H1 (cell line): ENCODE results near the gene TIMM23. TPM values are rescaled to one million over a fixed set of nuclear protein-coding genes. Genes with fewer than 3 reads are reported as not detected.

ENCODE experiments used
- CTCF ChIA-PET: fragments of 300-600 bp; sonication (Branson Sonifier 250); formaldehyde crosslinking; loops from one replicate; lab custom pipeline; 2021; ENCODE audit not compliant: partially characterized antibody; lab: Charles Lee
- POLR2A ChIA-PET: fragments of 300-600 bp; sonication (Branson Sonifier 250); formaldehyde crosslinking; loops from one replicate; lab custom pipeline; 2021; ENCODE audit warnings: inconsistent platforms; ENCODE audit not compliant: partially characterized antibody; lab: Charles Lee
- DNase-seq, 2 experiments: peaks; one replicate each; pipeline versions ENCODE4 v3.0.0 to v3.0.0-alpha.2; 2010 to 2022; ENCODE audit warnings: low spot score in 2 of 2, low read depth in 1 of 2, mixed read lengths in 1 of 2
- FAIRE-seq: peaks from 2 replicates; lab custom pipeline; 2011; peaks lifted over from hg19 to GRCh38; lab: Jason Lieb, UNC
- H2AFZ ChIP-seq: 2 replicates; pipeline ENCODE4 v1.8.1; 2012; ENCODE audit warnings: low read length, inconsistent platforms
- H2AK5ac ChIP-seq: 2 replicates; pipeline ENCODE4 v1.6.1; 2013; ENCODE audit warnings: low read depth, low read length
- H2BK120ac ChIP-seq: replicated peaks from 2 replicates; pipeline ENCODE3; 2013; ENCODE audit warnings: low read depth, low read length, inconsistent platforms
- H2BK12ac ChIP-seq: 2 replicates; pipeline ENCODE4 v1.6.1; 2013; ENCODE audit warnings: low read depth, low read length
- H2BK15ac ChIP-seq: 2 replicates; pipeline ENCODE4 v1.6.1; 2013; ENCODE audit warnings: low read length
- H2BK20ac ChIP-seq: 2 replicates; pipeline ENCODE4 v1.6.1; 2013; ENCODE audit warnings: low read length
- H2BK5ac ChIP-seq: 2 replicates; pipeline ENCODE4 v1.6.1; 2013; ENCODE audit warnings: low read depth, low read length
- H3K14ac ChIP-seq: 2 replicates; pipeline ENCODE4 v1.6.1; 2013; ENCODE audit warnings: inconsistent platforms; ENCODE audit not compliant: insufficient read length
- H3K18ac ChIP-seq: 2 replicates; pipeline ENCODE4 v1.6.1; 2013; ENCODE audit warnings: low read length; ENCODE audit errors: extremely low read depth
- H3K23ac ChIP-seq: 2 replicates; pipeline ENCODE4 v1.6.1; 2013; ENCODE audit warnings: inconsistent platforms; ENCODE audit not compliant: insufficient read length
- H3K23me2 ChIP-seq: 2 replicates; pipeline ENCODE4 v1.6.1; 2013; ENCODE audit warnings: low read depth, low read length
- H3K27ac ChIP-seq: 2 replicates; pipeline ENCODE4 v1.6.1; 2011; ENCODE audit warnings: low read depth, low read length, inconsistent platforms
- H3K27me3 ChIP-seq, 4 experiments: replicated peaks in 1 of 4; 1 replicate in 1 of 4; 2 replicates in 3 of 4; pipeline versions ENCODE4 v1.6.1 to v1.8.1; 2011 to 2013; ENCODE audit warnings: low read length in 3 of 4, mild to moderate bottlenecking in 3 of 4, inconsistent platforms in 2 of 4, mixed read lengths in 2 of 4, moderate library complexity in 1 of 4; ENCODE audit not compliant: control insufficient read depth in 3 of 4, insufficient read depth in 3 of 4; ENCODE audit errors: extremely low read depth in 1 of 4
- H3K36me3 ChIP-seq, 4 experiments: 2 replicates each; pipeline versions ENCODE4 v1.6.1 to v1.8.1; 2011 to 2013; ENCODE audit warnings: mild to moderate bottlenecking in 4 of 4, low read length in 3 of 4, moderate library complexity in 2 of 4, control low read depth in 1 of 4, inconsistent platforms in 1 of 4; ENCODE audit not compliant: insufficient read depth in 4 of 4, control insufficient read depth in 2 of 4
- H3K4ac ChIP-seq: replicated peaks from 2 replicates; pipeline ENCODE3; 2013; ENCODE audit warnings: low read length, low read depth, mixed read lengths, inconsistent platforms; ENCODE audit not compliant: insufficient read length
- H3K4me1 ChIP-seq, 4 experiments: replicated peaks in 1 of 4; 1 replicate in 1 of 4; 2 replicates in 3 of 4; pipeline versions ENCODE4 v1.6.1 to v1.8.1; 2011 to 2013; ENCODE audit warnings: low read length in 3 of 4, inconsistent platforms in 2 of 4, mixed read lengths in 1 of 4; ENCODE audit not compliant: insufficient read depth in 4 of 4, control insufficient read depth in 3 of 4
- H3K4me2 ChIP-seq, 2 experiments: 2 replicates each; pipeline versions ENCODE4 v1.6.1 to v1.8.1; 2011 to 2013; ENCODE audit warnings: low read depth in 2 of 2, low read length in 2 of 2, control low read depth in 1 of 2, inconsistent platforms in 1 of 2, mild to moderate bottlenecking in 1 of 2; ENCODE audit not compliant: insufficient read depth in 1 of 2
- H3K4me3 ChIP-seq, 4 experiments: fragments of 200-600, 300-600 bp in 1 of 4; sonication (generic), shearing (Covaris generic), sonication (Bioruptor Twin) in 1 of 4; 2 replicates each; pipeline versions ENCODE4 v1.5.1 to v1.8.1; 2011 to 2016; ENCODE audit warnings: low read length in 4 of 4, low read depth in 3 of 4, control low read depth in 2 of 4, inconsistent platforms in 2 of 4, mild to moderate bottlenecking in 2 of 4, mixed read lengths in 1 of 4, moderate library complexity in 1 of 4; ENCODE audit not compliant: insufficient read depth in 2 of 4; ENCODE audit errors: extremely low read depth in 1 of 4
- H3K56ac ChIP-seq: replicated peaks from 2 replicates; pipeline ENCODE3; 2013; ENCODE audit warnings: low read depth, mild to moderate bottlenecking, mixed read lengths, low read length, inconsistent platforms; ENCODE audit not compliant: insufficient read length
- H3K79me1 ChIP-seq: 2 replicates; pipeline ENCODE4 v1.6.1; 2013; ENCODE audit warnings: low read depth, low read length, control low read depth
- H3K79me2 ChIP-seq, 2 experiments: 2 replicates each; pipeline versions ENCODE4 v1.6.1 to v1.8.1; 2012 to 2013; ENCODE audit warnings: low read length in 2 of 2, mild to moderate bottlenecking in 2 of 2, inconsistent platforms in 1 of 2; ENCODE audit not compliant: insufficient read depth in 2 of 2, control insufficient read depth in 1 of 2
- H3K9ac ChIP-seq, 4 experiments: replicated peaks in 1 of 4; 1 replicate in 1 of 4; 2 replicates in 3 of 4; pipeline versions ENCODE4 v1.6.1 to v1.8.1; 2011 to 2013; ENCODE audit warnings: low read depth in 3 of 4, low read length in 3 of 4, control low read depth in 2 of 4, mild to moderate bottlenecking in 2 of 4, moderate library complexity in 2 of 4, inconsistent platforms in 1 of 4; ENCODE audit errors: extremely low read depth in 1 of 4
- H3K9me3 ChIP-seq, 2 experiments: 2 replicates each; pipeline versions ENCODE4 v1.6.1 to v1.8.1; 2012 to 2013; ENCODE audit warnings: mild to moderate bottlenecking in 2 of 2, moderate library complexity in 2 of 2, control low read depth in 1 of 2, inconsistent platforms in 1 of 2, low read depth in 1 of 2, low read length in 1 of 2, mixed read lengths in 1 of 2; ENCODE audit not compliant: insufficient read depth in 2 of 2
- H4K20me1 ChIP-seq, 2 experiments: replicated peaks in 1 of 2; 2 replicates each; pipeline versions ENCODE3 to v1.8.1; 2011 to 2013; ENCODE audit warnings: inconsistent platforms in 2 of 2, low read length in 2 of 2, mild to moderate bottlenecking in 1 of 2; ENCODE audit not compliant: insufficient read depth in 2 of 2, control insufficient read depth in 1 of 2
- H4K5ac ChIP-seq: 2 replicates; pipeline ENCODE4 v1.6.1; 2013; ENCODE audit warnings: low read length, low read depth, mixed read lengths, inconsistent platforms; ENCODE audit not compliant: insufficient read length
- H4K8ac ChIP-seq: 2 replicates; pipeline ENCODE4 v1.8.0; 2013; ENCODE audit warnings: mild to moderate bottlenecking, moderate library complexity, low read length, inconsistent platforms; ENCODE audit not compliant: insufficient read depth; ENCODE audit errors: extremely low read depth
- H4K91ac ChIP-seq: replicated peaks from 2 replicates; pipeline ENCODE3; 2013; ENCODE audit warnings: low read length, mixed read lengths, inconsistent platforms; ENCODE audit not compliant: insufficient read length
- BCL11A ChIP-seq, 2 experiments: IDR thresholded peaks; one replicate each; pipeline ENCODE4 v1.6.1; 2011; ENCODE audit warnings: low read depth in 2 of 2, low read length in 2 of 2, mild to moderate bottlenecking in 2 of 2
- CHD2 ChIP-seq: IDR thresholded peaks from 2 replicates; pipeline ENCODE4 v1.6.1; 2012; ENCODE audit warnings: low read length, improper control_type of control experiment
- E2F6 ChIP-seq: IDR thresholded peaks from 2 replicates; pipeline ENCODE4 v1.6.1; 2012; ENCODE audit warnings: inconsistent platforms
- EZH2 ChIP-seq: fragments of 200-600 bp; sonication (generic); IDR thresholded peaks from 2 replicates; pipeline ENCODE4 v1.7.1; 2012; ENCODE audit warnings: low read depth, mild to moderate bottlenecking, moderate library complexity, low read length, inconsistent platforms; ENCODE audit not compliant: severe bottlenecking
- HDAC6 ChIP-seq: IDR thresholded peaks from one replicate; pipeline ENCODE4 v1.7.1; 2012; ENCODE audit warnings: low read depth, mild to moderate bottlenecking, inconsistent platforms, low read length, moderate library complexity
- NRF1 ChIP-seq: IDR thresholded peaks from 2 replicates; pipeline ENCODE4 v1.6.1; 2011; ENCODE audit warnings: mild to moderate bottlenecking, low read depth, low read length, improper control_type of control experiment
- PHF8 ChIP-seq: fragments of 200-600 bp; sonication (generic); conservative IDR thresholded peaks from 2 replicates; pipeline ENCODE4 v1.7.1; 2012; ENCODE audit warnings: low read depth, mild to moderate bottlenecking, inconsistent platforms, low read length, moderate library complexity
- TEAD4 ChIP-seq: IDR thresholded peaks from 2 replicates; pipeline ENCODE4 v1.6.1; 2012; ENCODE audit warnings: low read depth, low read length, inconsistent platforms, mixed read lengths
- USF2 ChIP-seq: IDR thresholded peaks from 2 replicates; pipeline ENCODE4 v1.6.1; 2011; ENCODE audit warnings: low read length, improper control_type of control experiment
- YY1 ChIP-seq: IDR thresholded peaks from 2 replicates; pipeline ENCODE4 v1.6.1; 2011; ENCODE audit warnings: low read depth, mild to moderate bottlenecking, low read length
- polyA plus RNA-seq, 7 experiments: library from polyadenylated mRNA; depleted of rRNA in 3 of 7; stranded (reverse) in 5 of 7; unstranded in 2 of 7; fragments of >200 nt in 5 of 7; fragments of 200-250 nt in 2 of 7; gene quantifications; 1 replicate in 5 of 7; 2 replicates in 1 of 7; 4 replicates in 1 of 7; pipeline versions ENCODE4 v1.2.1 to v1.2.3, GENCODE V29; 2011 to 2013; ENCODE audit warnings: missing spikeins in 2 of 7, mixed read lengths in 2 of 7
- total RNA-seq: library from RNA; stranded (reverse); fragmentation: NEBNext Ultra II Directional; extraction: Animal tissue kit (Norgen Biotek cat#: 25700); gene quantifications from 2 replicates; pipeline ENCODE4 v1.2.1, GENCODE V29; 2021

The TIMM23 gene
- total and polyA plus RNA-seq, 2 of the 8 experiments (the other 6 are each of a cell fraction or from before 2014, with no cell fraction given) = 101 to 130 TPM

GRCh38 chr10:46026106-46026505 lies 53.8 kb downstream of the TIMM23 start:
- peaks cover 0 to 12% (median 3%) of the 10 kb centered on the region in 4 experiments; a peak in 5 of 7 replicates for H3K4me1 ChIP-seq
- H4K5ac ChIP-seq = no peak overlapping the region
- no peak overlapping the region for H3K4ac ChIP-seq
- CTCF ChIA-PET = interaction anchor here (0.8 to 2.1 kb wide), 6 partner anchors 9 to 201 kb away, joined by 3 to 6 read pairs (median 3); no protein-coding TSS in a partner anchor
- H3K23me2 ChIP-seq = peaks cover 4% of the 10 kb centered on the region; the same call in 1 of the 2 replicates
- H3K27me3 ChIP-seq = no peaks in the 10 kb centered on the region
- no peak overlapping the region for H2BK5ac ChIP-seq
- H4K8ac ChIP-seq = no peak overlapping the region
- H3K9ac ChIP-seq = no peak overlapping the region
- POLR2A ChIA-PET = no interaction called here
- H3K18ac ChIP-seq = no peak overlapping the region
- H3K9me3 ChIP-seq = no peaks in the 10 kb centered on the region
- peaks cover 2% of the 10 kb centered on the region; the same call in 1 of the 2 replicates for H3K79me1 ChIP-seq
- H2BK120ac ChIP-seq = no peak overlapping the region
- FAIRE-seq (no peak), DNase-seq (no peak)
- H2AK5ac ChIP-seq = no peak overlapping the region
- no peak overlapping the region for H4K91ac ChIP-seq
- H2BK20ac ChIP-seq = no peak overlapping the region
- H2BK12ac ChIP-seq = no peak overlapping the region
- no peak overlapping the region for H2AFZ ChIP-seq
- no peaks in the 10 kb centered on the region for H3K36me3 ChIP-seq
- peaks cover 1 to 18% of the 10 kb centered on the region in 2 experiments for H4K20me1 ChIP-seq
- no peak overlapping the region for H3K23ac ChIP-seq
- no peak overlapping the region for H3K4me3 ChIP-seq
- H3K27ac ChIP-seq = no peak overlapping the region
- H2BK15ac ChIP-seq = no peak overlapping the region
- H3K56ac ChIP-seq = no peak overlapping the region
- H3K79me2 ChIP-seq = peaks cover 0 to 66% of the 10 kb centered on the region in 2 experiments; a peak in 3 of 4 replicates
- H3K14ac ChIP-seq = no peak overlapping the region
- no peak overlapping the region for H3K4me2 ChIP-seq
- TF ChIP-seq CHD2 = no peak
- no peak for TF ChIP-seq USF2
- no peak for TF ChIP-seq EZH2
- TF ChIP-seq E2F6 = no peak
- TF ChIP-seq YY1 = no peak
- no peak for TF ChIP-seq HDAC6
- no peak for TF ChIP-seq NRF1
- TF ChIP-seq TEAD4 = no peak
- no peak for TF ChIP-seq PHF8
- no peak for TF ChIP-seq BCL11A (IDR thresholded peaks at IDR 0.05; ENCODE audit: low read depth in 2 of 2, low read length in 2 of 2)
- TF ChIP-seq, all 59 proteins: peak for 0
